ENCODE measurements around the gene TBC1D24. TPM values are rescaled to one million over a fixed set of nuclear protein-coding genes. Genes with fewer than 3 reads are reported as not detected.

TBC1D24 gene
- polyA plus RNA-seq, 1 of the 3 experiments (the other 2 are of a cell fraction), result 6.7 TPM

- CTCF ChIA-PET, result interaction anchor here (0.8 to 2.4 kb wide), 11 partner anchors 9 to 50 kb away, joined by 3 to 11 read pairs (median 4); partner anchors contain the start of gene TEDC2
Observed at GRCh38 chr16:2473999-2474876, 689 bp upstream of the TBC1D24 start.

GRCh38 chr16:2475413-2476344, 752 bp downstream of the TBC1D24 start:
- WGBS (ENCODE audit: low lambda C conversion rate), result 62% methylated on average over 17 of the region's 55 CpGs
- Histone ChIP-seq H3K36me3 (replicated peaks in 1 of 2; ENCODE audit: control insufficient read depth in 1 of 2, insufficient read depth in 2 of 2, low read length in 1 of 2) (no peaks in the 10 kb centered on the region), H2AFZ (ENCODE audit: low read depth) (no peak overlapping the region), H3K9me3 (no peaks in the 10 kb centered on the region), H3K4me1 (ENCODE audit: control insufficient read depth in 1 of 2, insufficient read depth in 2 of 2, low read depth in 1 of 2, low read length in 1 of 2) (peaks cover 0 to 48% of the 10 kb centered on the region in 2 experiments; a peak in 3 of 4 replicates), H3K9me2 (no peaks in the 10 kb centered on the region), H3K4me3 (ENCODE audit: low read depth in 2 of 2, low read length in 1 of 2) (peak overlapping the region; percentile 65 to 79), H4K20me1 (ENCODE audit: insufficient read depth) (no peaks in the 10 kb centered on the region), H3K9ac (peak overlapping the region; percentile 49; the same call in 1 of the 2 replicates), H3K27me3 (ENCODE audit: insufficient read depth) (no peaks in the 10 kb centered on the region), H3K27ac (ENCODE audit: low read depth in 2 of 2, low read length in 1 of 2) (peak overlapping the region in 1 of 2 experiments; percentile 65; a peak in 1 of 4 replicates), H3F3A (replicated peaks; ENCODE audit: insufficient read depth) (peaks cover 9% of the 10 kb centered on the region), H3K4me2 (peak overlapping the region; percentile 95), H3K79me2 (ENCODE audit: insufficient read depth) (peaks cover 18% of the 10 kb centered on the region)
- CTCF ChIA-PET, result interaction anchor here (0.9 to 4.1 kb wide), 9 partner anchors 8 to 492 kb away, joined by 3 to 20 read pairs (median 7); partner anchors contain the start of gene GFER
- peak; percentile 63 for DNase-seq
- POLR2A ChIA-PET, result interaction anchor here (1.0 to 1.4 kb wide), 3 partner anchors 7 to 45 kb away, joined by 4 to 6 read pairs (median 5); no protein-coding TSS in a partner anchor
- TF ChIP-seq NFIC (IDR thresholded peaks at IDR 0.05; ENCODE audit: borderline replicate concordance) (no peak), SIN3A (IDR thresholded peaks at IDR 0.05; ENCODE audit: borderline replicate concordance, low read depth, low read length) (no peak), REST (IDR thresholded peaks at IDR 0.05; ENCODE audit: low read depth, low read length) (no peak), EZH2phosphoT487 (IDR thresholded peaks at IDR 0.05; ENCODE audit: borderline replicate concordance, low read depth) (no peak), CHD2 (IDR thresholded peaks at IDR 0.05; ENCODE audit: low read length, partially characterized antibody) (no peak), GABPA (IDR thresholded peaks at IDR 0.05; ENCODE audit: low read depth) (no peak), NRF1 (IDR thresholded peaks at IDR 0.05; ENCODE audit: low read depth, low read length) (no peak)
- TF ChIP-seq, protein P1, sequence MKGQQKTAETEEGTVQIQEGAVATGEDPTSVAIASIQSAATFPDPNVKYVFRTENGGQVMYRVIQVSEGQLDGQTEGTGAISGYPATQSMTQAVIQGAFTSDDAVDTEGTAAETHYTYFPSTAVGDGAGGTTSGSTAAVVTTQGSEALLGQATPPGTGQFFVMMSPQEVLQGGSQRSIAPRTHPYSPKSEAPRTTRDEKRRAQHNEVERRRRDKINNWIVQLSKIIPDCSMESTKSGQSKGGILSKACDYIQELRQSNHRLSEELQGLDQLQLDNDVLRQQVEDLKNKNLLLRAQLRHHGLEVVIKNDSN (IDR thresholded peaks at IDR 0.05; ENCODE audit: borderline replicate concordance, low read depth), result no peak

More at GRCh38 chr16:2473999-2474876, 689 bp upstream of the TBC1D24 start:
- Histone ChIP-seq H4K20me1 (ENCODE audit: insufficient read depth) (no peaks in the 10 kb centered on the region), H3K9ac (peak overlapping the region; percentile 65), H3K36me3 (replicated peaks in 1 of 2; ENCODE audit: control insufficient read depth in 1 of 2, insufficient read depth in 2 of 2, low read length in 1 of 2) (no peaks in the 10 kb centered on the region), H3K27ac (ENCODE audit: low read depth in 2 of 2, low read length in 1 of 2) (peak overlapping the region; percentile 38 to 89; a peak in 3 of 4 replicates), H3F3A (replicated peaks; ENCODE audit: insufficient read depth) (peaks cover 13% of the 10 kb centered on the region), H3K4me1 (ENCODE audit: control insufficient read depth in 1 of 2, insufficient read depth in 2 of 2, low read depth in 1 of 2, low read length in 1 of 2) (peaks cover 0 to 62% of the 10 kb centered on the region in 2 experiments; a peak in 3 of 4 replicates), H3K4me2 (peak overlapping the region; percentile 100), H3K27me3 (ENCODE audit: insufficient read depth) (no peaks in the 10 kb centered on the region), H2AFZ (ENCODE audit: low read depth) (peak overlapping the region; percentile 82), H3K9me3 (no peaks in the 10 kb centered on the region), H3K4me3 (ENCODE audit: low read depth in 2 of 2, low read length in 1 of 2) (peak overlapping the region; percentile 79 to 89), H3K9me2 (no peaks in the 10 kb centered on the region), H3K79me2 (ENCODE audit: insufficient read depth) (peaks cover 18% of the 10 kb centered on the region)
- WGBS (ENCODE audit: low lambda C conversion rate), result under 1% methylated on average over 26 of the region's 100 CpGs
- peak; percentile 79 for DNase-seq
- POLR2A ChIA-PET, result interaction anchor here (0.6 to 1.4 kb wide), 4 partner anchors 9 to 452 kb away, joined by 4 to 6 read pairs (median 5); no protein-coding TSS in a partner anchor
- TF ChIP-seq, protein P2, sequence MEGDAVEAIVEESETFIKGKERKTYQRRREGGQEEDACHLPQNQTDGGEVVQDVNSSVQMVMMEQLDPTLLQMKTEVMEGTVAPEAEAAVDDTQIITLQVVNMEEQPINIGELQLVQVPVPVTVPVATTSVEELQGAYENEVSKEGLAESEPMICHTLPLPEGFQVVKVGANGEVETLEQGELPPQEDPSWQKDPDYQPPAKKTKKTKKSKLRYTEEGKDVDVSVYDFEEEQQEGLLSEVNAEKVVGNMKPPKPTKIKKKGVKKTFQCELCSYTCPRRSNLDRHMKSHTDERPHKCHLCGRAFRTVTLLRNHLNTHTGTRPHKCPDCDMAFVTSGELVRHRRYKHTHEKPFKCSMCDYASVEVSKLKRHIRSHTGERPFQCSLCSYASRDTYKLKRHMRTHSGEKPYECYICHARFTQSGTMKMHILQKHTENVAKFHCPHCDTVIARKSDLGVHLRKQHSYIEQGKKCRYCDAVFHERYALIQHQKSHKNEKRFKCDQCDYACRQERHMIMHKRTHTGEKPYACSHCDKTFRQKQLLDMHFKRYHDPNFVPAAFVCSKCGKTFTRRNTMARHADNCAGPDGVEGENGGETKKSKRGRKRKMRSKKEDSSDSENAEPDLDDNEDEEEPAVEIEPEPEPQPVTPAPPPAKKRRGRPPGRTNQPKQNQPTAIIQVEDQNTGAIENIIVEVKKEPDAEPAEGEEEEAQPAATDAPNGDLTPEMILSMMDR (IDR thresholded peaks at IDR 0.05), result peak; percentile 34
- TF ChIP-seq RAD21 (IDR thresholded peaks at IDR 0.05; ENCODE audit: low read length) (peak; percentile 33), RCOR1 (IDR thresholded peaks at IDR 0.05; ENCODE audit: low read length) (no peak), MAX (IDR thresholded peaks at IDR 0.05; ENCODE audit: low read depth) (peak; percentile 74; the same call in 1 of the 2 replicates), MXI1 (IDR thresholded peaks at IDR 0.05; ENCODE audit: low read depth, low read length) (peak; percentile 74)
